ENCODE results near the gene SEC24C. TPM values are rescaled to one million over a fixed set of nuclear protein-coding genes. Genes with fewer than 3 reads are reported as not detected.
A peak's percentile ranks its signal among the peaks of the same experiment; 100 is the strongest.

Gene SEC24C
- total RNA-seq, 1 donor from 2014 or later = 96.5 TPM

DNA sequence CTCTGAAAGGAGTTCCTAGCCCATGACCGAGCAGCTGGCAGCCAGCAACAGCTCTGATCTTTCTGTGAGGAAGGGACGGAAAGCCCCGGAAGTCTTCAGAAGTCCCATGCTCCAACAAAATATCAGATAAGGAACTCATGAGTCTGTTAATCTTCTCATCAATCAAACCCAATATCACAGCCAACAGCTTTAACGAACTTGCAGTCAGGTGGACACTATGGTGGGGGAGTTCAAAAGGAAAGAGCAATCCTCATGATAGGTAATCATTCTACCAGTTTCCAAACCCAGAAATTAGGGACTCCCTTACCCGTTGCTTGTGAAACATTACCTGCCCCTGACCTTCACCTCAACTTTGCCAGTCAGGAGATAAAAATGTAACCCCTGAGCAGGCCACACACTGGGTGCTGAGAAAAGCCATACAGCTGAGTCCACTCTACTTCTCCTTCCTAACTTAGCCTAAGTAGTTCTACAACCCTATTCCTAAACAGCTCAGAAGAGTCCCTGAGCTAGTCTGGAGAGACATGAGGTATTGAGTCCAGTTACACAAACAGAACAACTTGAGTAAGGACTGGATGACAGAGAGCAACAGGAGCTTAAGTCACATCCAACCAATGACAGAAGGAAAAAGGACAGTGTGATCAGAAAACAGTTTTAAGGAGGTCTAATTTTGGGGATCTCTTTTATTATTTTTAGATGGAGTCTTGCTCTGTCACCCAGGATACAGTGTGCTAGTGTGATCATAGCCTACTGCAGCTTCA, 65.1 kb downstream of the SEC24C start:
- TF ChIP-seq, protein P1, sequence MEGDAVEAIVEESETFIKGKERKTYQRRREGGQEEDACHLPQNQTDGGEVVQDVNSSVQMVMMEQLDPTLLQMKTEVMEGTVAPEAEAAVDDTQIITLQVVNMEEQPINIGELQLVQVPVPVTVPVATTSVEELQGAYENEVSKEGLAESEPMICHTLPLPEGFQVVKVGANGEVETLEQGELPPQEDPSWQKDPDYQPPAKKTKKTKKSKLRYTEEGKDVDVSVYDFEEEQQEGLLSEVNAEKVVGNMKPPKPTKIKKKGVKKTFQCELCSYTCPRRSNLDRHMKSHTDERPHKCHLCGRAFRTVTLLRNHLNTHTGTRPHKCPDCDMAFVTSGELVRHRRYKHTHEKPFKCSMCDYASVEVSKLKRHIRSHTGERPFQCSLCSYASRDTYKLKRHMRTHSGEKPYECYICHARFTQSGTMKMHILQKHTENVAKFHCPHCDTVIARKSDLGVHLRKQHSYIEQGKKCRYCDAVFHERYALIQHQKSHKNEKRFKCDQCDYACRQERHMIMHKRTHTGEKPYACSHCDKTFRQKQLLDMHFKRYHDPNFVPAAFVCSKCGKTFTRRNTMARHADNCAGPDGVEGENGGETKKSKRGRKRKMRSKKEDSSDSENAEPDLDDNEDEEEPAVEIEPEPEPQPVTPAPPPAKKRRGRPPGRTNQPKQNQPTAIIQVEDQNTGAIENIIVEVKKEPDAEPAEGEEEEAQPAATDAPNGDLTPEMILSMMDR (IDR thresholded peaks at IDR 0.05; ENCODE audit: unreplicated experiment) = no peak
- H3K27me3 Mint-ChIP-seq = no peaks in the 10 kb centered on the region
- peaks cover 4% of the 10 kb centered on the region for H3K4me1 Mint-ChIP-seq (ENCODE audit: low read depth)
- H3K4me3 Mint-ChIP-seq (ENCODE audit: low read depth) = peak overlapping the region; percentile 49
- H3K36me3 Mint-ChIP-seq (ENCODE audit: insufficient read depth) = peaks cover 19% of the 10 kb centered on the region
- H3K9me3 Mint-ChIP-seq (ENCODE audit: low read depth) = no peaks in the 10 kb centered on the region
- no peak overlapping the region for H3K27ac Mint-ChIP-seq
- no peak for DNase-seq (ENCODE audit: low spot score, unreplicated experiment)

DNA sequence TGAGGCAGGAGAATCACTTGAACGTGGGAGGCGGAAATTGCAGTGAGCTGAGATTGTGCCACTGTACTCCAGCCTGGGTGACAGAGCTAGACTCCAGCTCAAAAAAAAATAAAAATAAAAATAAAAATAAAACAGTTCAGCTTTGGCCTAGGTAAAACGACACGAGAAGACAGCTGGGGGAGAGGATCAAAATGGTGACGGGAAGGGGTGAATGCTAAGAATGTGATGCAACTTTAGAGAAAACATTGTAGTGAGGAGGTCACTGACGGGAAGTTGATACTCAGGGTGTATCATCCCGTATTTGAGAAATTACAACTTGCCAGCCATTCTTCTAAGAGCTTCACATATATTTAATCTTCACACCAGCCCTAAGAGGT, 66.2 kb downstream of the SEC24C start:
- Mint-ChIP-seq H3K4me1 (ENCODE audit: low read depth) (peaks cover 4% of the 10 kb centered on the region), H3K36me3 (ENCODE audit: insufficient read depth) (peaks cover 19% of the 10 kb centered on the region), H3K4me3 (ENCODE audit: low read depth) (peak overlapping the region; percentile 81), H3K27ac (peak overlapping the region; percentile 84), H3K9me3 (ENCODE audit: low read depth) (no peaks in the 10 kb centered on the region), H3K27me3 (no peaks in the 10 kb centered on the region)
- DNase-seq (ENCODE audit: low spot score, unreplicated experiment) = no peak
- TF ChIP-seq, protein P1 (IDR thresholded peaks at IDR 0.05; ENCODE audit: unreplicated experiment) = no peak

DNA sequence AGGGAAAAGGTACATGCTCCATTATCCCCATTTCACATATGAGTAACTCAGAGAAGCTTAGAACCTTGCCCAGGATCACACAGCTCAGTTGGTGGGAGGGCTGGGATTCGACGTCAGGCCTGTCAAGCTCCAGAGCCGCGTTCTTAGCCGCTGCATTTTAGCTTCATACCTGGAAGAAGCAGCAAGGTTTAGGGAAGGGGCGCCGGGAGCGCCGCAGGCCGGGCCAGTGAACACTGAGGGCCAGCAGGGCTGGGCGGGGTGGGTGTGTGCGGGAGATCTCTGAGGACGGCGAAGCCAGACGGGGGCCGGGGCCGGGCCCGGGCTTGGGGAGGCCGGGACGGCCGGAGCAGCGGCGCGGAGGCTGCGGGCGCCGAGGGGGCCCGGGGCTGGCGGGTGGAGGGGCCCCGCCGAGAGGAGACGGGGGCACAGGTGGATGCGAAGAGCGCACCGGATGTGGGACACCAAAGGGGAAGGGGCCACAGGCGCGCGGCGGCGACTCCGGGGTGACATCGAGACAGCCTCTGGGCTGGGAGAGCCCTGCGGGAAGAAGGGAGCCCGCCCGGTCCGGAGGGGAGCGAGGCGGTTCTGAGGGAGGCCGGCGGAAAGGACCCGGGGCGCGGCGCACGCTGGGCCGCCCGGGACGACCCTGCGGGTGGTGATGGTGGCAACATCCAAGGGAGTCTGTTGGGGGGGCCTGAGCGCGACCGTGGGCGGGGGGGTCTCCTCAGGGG, 66.7 kb downstream of the SEC24C start:
- Mint-ChIP-seq H3K27me3 (no peaks in the 10 kb centered on the region), H3K36me3 (ENCODE audit: insufficient read depth) (peaks cover 16% of the 10 kb centered on the region)
- peak; percentile 27 for DNase-seq (ENCODE audit: low spot score, unreplicated experiment)

DNA sequence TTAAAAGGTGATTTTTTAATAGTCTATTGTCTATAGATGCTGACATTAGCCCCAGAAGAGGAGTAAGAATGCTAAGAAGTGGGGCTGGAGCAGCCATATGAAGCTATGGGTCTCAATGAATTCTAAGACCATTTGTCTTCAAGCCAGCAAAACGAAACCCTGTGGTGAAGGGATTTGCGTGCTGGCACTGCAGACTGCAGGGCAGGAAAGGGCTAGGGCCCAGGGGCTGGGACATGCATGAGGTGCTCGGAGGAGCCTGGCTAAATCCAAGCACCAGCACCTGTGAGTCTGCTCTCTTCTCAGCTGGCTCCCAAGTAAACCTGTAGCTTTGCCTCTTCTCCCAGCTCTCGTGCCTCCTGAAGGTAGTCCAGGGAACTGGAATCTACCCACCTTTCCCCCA, 68.5 kb downstream of the SEC24C start:
- no peak for DNase-seq (ENCODE audit: low spot score, unreplicated experiment)
- peaks cover 4% of the 10 kb centered on the region for H3K4me1 Mint-ChIP-seq (ENCODE audit: low read depth)
- H3K36me3 Mint-ChIP-seq (ENCODE audit: insufficient read depth) = peaks cover 8% of the 10 kb centered on the region
- no peaks in the 10 kb centered on the region for H3K27me3 Mint-ChIP-seq
- H3K9me3 Mint-ChIP-seq (ENCODE audit: low read depth) = no peaks in the 10 kb centered on the region
- peak overlapping the region; percentile 64 for H3K4me3 Mint-ChIP-seq (ENCODE audit: low read depth)
- TF ChIP-seq, protein P1 (IDR thresholded peaks at IDR 0.05; ENCODE audit: unreplicated experiment) = no peak
- no peak overlapping the region for H3K27ac Mint-ChIP-seq

More for the DNA sequence above, 66.7 kb downstream of the SEC24C start:
- TF ChIP-seq, protein P1 (IDR thresholded peaks at IDR 0.05; ENCODE audit: unreplicated experiment) = no peak
- H3K4me3 Mint-ChIP-seq (ENCODE audit: low read depth) = peak overlapping the region; percentile 81
- H3K9me3 Mint-ChIP-seq (ENCODE audit: low read depth) = no peaks in the 10 kb centered on the region
- H3K4me1 Mint-ChIP-seq (ENCODE audit: low read depth) = peaks cover 4% of the 10 kb centered on the region
- H3K27ac Mint-ChIP-seq = peak overlapping the region; percentile 84

DNA sequence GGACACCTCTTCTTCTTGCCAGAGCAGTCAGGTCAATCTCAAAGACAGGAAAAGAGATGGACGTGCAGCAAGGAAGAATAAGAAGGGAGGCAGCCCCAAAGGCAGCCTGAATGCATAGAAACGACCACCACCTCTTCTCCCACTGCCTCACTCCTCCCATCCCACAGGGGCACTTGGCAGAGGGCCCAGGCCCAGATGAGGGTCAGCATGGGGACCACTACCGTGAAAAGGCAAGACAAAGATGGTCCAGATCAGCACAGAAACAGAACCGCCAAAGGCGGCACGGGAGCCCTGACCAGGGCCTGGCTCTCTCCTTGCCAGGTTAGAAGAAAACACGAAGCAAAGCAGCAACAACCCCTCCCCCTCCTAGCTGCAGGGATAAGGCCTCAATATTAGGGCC, 69.2 kb downstream of the SEC24C start:
- peaks cover 4% of the 10 kb centered on the region for H3K4me1 Mint-ChIP-seq (ENCODE audit: low read depth)
- no peak overlapping the region for H3K27ac Mint-ChIP-seq
- no peak overlapping the region for H3K4me3 Mint-ChIP-seq (ENCODE audit: low read depth)

More for the DNA sequence above, 69.2 kb downstream of the SEC24C start:
- Mint-ChIP-seq H3K9me3 (ENCODE audit: low read depth) (no peaks in the 10 kb centered on the region), H3K36me3 (ENCODE audit: insufficient read depth) (peaks cover 9% of the 10 kb centered on the region), H3K27me3 (no peaks in the 10 kb centered on the region)
- TF ChIP-seq, protein P1 (IDR thresholded peaks at IDR 0.05; ENCODE audit: unreplicated experiment) = no peak
- no peak for DNase-seq (ENCODE audit: low spot score, unreplicated experiment)
